ENCODE results near the gene ZNF341. TPM values are rescaled to one million over a fixed set of nuclear protein-coding genes. Genes with fewer than 3 reads are reported as not detected.

The ZNF341 gene
- total RNA-seq, 1 donor from 2014 or later = 8.3 TPM

DNA sequence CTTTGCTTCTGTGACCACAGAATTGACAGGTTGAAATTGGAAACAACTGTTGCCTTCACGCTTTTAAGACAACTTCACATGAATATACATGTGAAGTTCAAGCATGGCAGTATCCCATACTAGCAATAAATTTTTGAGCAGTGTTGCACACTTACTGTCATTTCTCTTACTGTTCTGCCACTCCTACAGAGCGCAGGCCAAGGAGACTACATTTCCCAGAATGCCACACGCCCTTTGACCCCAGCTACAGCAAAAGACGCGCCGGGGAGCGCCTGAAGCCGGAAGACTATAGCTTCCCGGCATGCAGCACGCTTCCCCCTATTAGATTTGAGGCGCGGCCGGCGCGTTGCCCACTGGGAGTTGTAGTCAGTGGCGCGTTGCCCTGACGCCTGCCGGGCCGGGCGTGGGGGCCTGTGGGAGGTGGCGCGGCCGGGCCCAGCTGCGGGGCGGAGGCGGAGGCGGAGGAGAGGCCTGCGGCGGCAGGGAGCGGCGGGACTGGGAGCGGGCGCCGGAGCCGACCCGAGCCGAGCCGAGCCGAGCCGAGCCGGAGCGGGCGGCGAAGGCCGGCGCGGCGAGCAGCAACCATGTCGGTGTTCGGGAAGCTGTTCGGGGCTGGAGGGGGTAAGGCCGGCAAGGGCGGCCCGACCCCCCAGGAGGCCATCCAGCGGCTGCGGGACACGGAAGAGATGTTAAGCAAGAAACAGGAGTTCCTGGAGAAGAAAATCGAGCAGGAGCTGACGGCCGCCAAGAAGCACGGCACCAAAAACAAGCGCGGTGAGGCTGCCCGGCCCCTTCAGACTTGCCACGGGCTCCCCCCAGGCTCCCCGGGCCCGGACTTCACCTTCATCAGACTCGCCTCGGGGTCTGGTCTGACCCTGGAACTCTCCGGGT lies 79.3 kb downstream of the ZNF341 start, which contains the start of gene CHMP4B:
TSS of gene CHMP4B (plus strand) at position 464 of the 891 bp plus-strand sequence. CDS start at position 585, 121 bp downstream.
- TF ChIP-seq, protein P1, sequence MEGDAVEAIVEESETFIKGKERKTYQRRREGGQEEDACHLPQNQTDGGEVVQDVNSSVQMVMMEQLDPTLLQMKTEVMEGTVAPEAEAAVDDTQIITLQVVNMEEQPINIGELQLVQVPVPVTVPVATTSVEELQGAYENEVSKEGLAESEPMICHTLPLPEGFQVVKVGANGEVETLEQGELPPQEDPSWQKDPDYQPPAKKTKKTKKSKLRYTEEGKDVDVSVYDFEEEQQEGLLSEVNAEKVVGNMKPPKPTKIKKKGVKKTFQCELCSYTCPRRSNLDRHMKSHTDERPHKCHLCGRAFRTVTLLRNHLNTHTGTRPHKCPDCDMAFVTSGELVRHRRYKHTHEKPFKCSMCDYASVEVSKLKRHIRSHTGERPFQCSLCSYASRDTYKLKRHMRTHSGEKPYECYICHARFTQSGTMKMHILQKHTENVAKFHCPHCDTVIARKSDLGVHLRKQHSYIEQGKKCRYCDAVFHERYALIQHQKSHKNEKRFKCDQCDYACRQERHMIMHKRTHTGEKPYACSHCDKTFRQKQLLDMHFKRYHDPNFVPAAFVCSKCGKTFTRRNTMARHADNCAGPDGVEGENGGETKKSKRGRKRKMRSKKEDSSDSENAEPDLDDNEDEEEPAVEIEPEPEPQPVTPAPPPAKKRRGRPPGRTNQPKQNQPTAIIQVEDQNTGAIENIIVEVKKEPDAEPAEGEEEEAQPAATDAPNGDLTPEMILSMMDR (IDR thresholded peaks at IDR 0.05; ENCODE audit: unreplicated experiment) = no peak
- Mint-ChIP-seq H3K27ac (peak within 1 kb of the TSS; percentile 95), H3K27me3 (no peaks in the 10 kb centered on the region), H3K36me3 (ENCODE audit: insufficient read depth) (peaks cover 4% of the 10 kb centered on the region), H3K4me1 (ENCODE audit: low read depth) (peaks cover 28% of the 10 kb centered on the region), H3K4me3 (ENCODE audit: low read depth) (peak within 1 kb of the TSS; percentile 91), H3K9me3 (ENCODE audit: low read depth) (no peaks in the 10 kb centered on the region)
- DNase-seq (ENCODE audit: low spot score, unreplicated experiment) = peak; percentile 100

DNA sequence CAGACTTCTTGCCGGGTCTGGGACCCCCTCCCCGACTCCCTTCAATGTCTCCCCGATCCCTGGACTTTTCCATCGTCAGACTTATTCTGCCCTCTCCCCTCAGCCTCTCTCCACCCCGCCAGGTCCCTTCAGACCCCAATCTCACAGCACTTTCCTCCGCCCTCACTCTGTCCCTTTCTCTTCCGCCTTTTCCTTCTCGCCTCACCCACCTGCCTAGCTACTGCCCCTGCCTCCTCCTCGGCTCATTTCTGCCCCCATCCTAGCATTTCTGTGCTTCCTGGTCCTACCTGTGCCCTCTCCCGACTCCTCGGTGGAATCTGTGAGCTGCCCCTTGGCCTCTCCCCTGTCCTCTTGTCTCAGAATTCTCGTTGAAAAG lies 80.0 kb downstream of the ZNF341 start:
- DNase-seq (ENCODE audit: low spot score, unreplicated experiment) = no peak
- H3K36me3 Mint-ChIP-seq (ENCODE audit: insufficient read depth) = peaks cover 4% of the 10 kb centered on the region
- H3K4me3 Mint-ChIP-seq (ENCODE audit: low read depth) = peak overlapping the region; percentile 91
- peak overlapping the region; percentile 95 for H3K27ac Mint-ChIP-seq
- TF ChIP-seq, protein P1 (IDR thresholded peaks at IDR 0.05; ENCODE audit: unreplicated experiment) = no peak
- H3K9me3 Mint-ChIP-seq (ENCODE audit: low read depth) = no peaks in the 10 kb centered on the region
- H3K27me3 Mint-ChIP-seq = no peaks in the 10 kb centered on the region
- H3K4me1 Mint-ChIP-seq (ENCODE audit: low read depth) = peaks cover 28% of the 10 kb centered on the region

DNA sequence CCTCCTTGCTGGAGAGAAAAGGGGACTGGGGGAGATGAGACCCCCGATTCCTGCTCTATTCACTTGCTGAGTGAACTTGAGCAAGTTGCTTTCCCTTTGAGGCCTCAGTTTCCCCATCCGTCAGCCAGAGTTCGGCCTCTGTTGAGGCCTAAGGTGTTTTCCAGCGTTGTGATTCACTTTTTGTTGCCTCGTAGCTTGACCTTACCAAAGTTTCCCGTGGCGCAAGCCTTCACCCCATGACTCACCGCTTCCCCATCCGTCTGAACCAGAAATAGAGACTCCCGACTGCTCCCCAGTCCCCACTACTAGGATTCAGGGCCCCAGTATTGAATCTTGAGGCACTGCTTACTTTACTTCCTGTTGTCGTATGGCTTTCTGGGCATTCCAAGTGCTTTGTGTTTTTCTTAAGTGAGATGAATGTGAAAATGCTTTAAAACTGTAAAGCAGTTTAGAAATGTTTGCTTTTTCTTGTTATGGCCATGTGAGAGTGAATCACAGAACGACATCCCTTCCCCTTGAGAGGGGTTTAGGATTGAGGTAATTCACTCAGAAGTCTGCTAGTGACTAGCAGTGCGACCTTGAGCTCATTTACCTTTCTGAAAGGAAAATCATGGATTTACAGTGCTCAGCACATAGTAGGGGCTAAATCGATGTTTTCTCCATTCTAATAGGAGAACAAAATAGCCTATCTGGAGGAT lies 80.5 kb downstream of the ZNF341 start:
- Mint-ChIP-seq H3K4me3 (ENCODE audit: low read depth) (peak overlapping the region; percentile 91), H3K27ac (peak overlapping the region; percentile 95), H3K27me3 (no peaks in the 10 kb centered on the region), H3K36me3 (ENCODE audit: insufficient read depth) (peaks cover 4% of the 10 kb centered on the region), H3K9me3 (ENCODE audit: low read depth) (no peaks in the 10 kb centered on the region), H3K4me1 (ENCODE audit: low read depth) (peaks cover 29% of the 10 kb centered on the region)
- DNase-seq (ENCODE audit: low spot score, unreplicated experiment) = no peak
- TF ChIP-seq, protein P1 (IDR thresholded peaks at IDR 0.05; ENCODE audit: unreplicated experiment) = no peak

DNA sequence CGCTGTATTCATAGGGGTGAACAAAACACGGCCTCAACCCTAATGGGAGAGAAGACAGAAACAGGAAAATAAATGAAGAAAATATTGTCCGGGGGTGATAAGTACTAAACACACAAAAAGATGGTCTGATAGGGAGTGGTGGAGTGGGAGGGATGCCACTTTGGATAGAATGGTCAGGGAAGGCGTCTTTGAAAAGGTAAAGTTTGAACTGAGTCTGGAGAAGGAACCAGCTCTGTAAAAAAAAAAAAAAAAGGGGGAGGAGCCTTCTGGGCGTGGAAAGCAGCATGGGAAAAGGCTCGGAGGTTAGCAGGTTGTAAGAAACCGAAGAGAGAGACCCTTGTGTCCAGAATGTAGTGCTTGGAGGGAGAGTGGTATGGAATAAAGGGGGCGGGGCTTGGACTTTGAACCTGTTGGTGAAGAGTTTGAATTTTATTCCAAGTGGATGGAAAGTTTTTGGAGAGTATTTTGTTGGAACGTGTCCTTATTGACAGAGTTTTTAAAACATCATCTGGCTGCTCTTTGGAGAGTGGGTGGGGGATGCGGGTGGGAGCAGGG lies 81.2 kb downstream of the ZNF341 start:
- peak overlapping the region; percentile 91 for H3K4me3 Mint-ChIP-seq (ENCODE audit: low read depth)
- TF ChIP-seq, protein P1 (IDR thresholded peaks at IDR 0.05; ENCODE audit: unreplicated experiment) = no peak
- H3K4me1 Mint-ChIP-seq (ENCODE audit: low read depth) = peaks cover 34% of the 10 kb centered on the region
- no peaks in the 10 kb centered on the region for H3K9me3 Mint-ChIP-seq (ENCODE audit: low read depth)
- no peaks in the 10 kb centered on the region for H3K27me3 Mint-ChIP-seq
- H3K36me3 Mint-ChIP-seq (ENCODE audit: insufficient read depth) = peaks cover 4% of the 10 kb centered on the region
- DNase-seq (ENCODE audit: low spot score, unreplicated experiment) = no peak
- peak overlapping the region; percentile 95 for H3K27ac Mint-ChIP-seq

DNA sequence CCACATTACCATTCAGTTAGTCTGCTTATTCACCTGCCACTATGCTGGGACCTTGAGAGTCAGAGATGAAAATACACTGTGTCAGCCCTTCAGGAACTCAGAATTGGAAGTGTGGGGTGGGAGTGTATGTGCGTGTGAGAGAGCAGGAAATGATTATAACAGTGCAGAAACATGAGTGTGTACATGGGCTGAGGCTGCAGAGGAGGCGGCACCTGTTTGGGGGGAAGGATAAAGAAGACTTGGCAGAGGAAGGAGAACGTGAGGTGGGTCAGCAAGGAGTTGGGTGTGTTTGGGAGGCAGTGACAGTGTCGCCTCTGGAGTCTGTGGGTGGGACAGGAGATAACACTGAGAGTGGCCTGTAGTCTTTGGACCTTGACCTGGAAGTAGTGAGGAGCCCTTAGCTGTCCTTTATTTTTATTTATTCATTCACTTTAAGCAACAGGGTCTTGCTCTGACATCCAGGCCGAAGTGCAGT lies 82.5 kb downstream of the ZNF341 start:
- Mint-ChIP-seq H3K4me1 (ENCODE audit: low read depth) (peaks cover 37% of the 10 kb centered on the region), H3K9me3 (ENCODE audit: low read depth) (no peaks in the 10 kb centered on the region), H3K36me3 (ENCODE audit: insufficient read depth) (peaks cover 4% of the 10 kb centered on the region), H3K4me3 (ENCODE audit: low read depth) (peak overlapping the region; percentile 12), H3K27me3 (no peaks in the 10 kb centered on the region), H3K27ac (peak overlapping the region; percentile 8)
- DNase-seq (ENCODE audit: low spot score, unreplicated experiment) = no peak
- TF ChIP-seq, protein P1 (IDR thresholded peaks at IDR 0.05; ENCODE audit: unreplicated experiment) = no peak

Measured in progenitor cell of endocrine pancreas (in vitro differentiated cells).